SU-DHL-6 (cell line): ENCODE results near the gene TRAPPC5.

ENCODE experiments used
- CTCF ChIP-seq: fragments of 200-600 bp; sonication (generic); IDR thresholded peaks from one replicate; pipeline ENCODE4 v1.5.1; 2017; ENCODE audit warnings: antibody characterized with exemption, mild to moderate bottlenecking, low read length, moderate library complexity; ENCODE audit not compliant: insufficient read depth, poor library complexity, severe bottlenecking
- EZH2phosphoT487 ChIP-seq: fragments of 200-600 bp; sonication (generic), shearing (Covaris generic); conservative IDR thresholded peaks from 2 replicates; pipeline ENCODE4 v1.6.1; 2018; ENCODE audit warnings: mild to moderate bottlenecking, antibody characterized with exemption, low read length, moderate library complexity, mixed read lengths

GRCh38 chr19:7706955-7707456, 26.4 kb downstream of the TRAPPC5 start:
- TF ChIP-seq CTCF (no peak), EZH2phosphoT487 (no peak)
